H1 (cell line): ENCODE data around the gene SLC37A1. TPM values are rescaled to one million over a fixed set of nuclear protein-coding genes. Genes with fewer than 3 reads are reported as not detected.

Source experiments
- CTCF ChIA-PET: fragments of 300-600 bp; sonication (Branson Sonifier 250); formaldehyde crosslinking; loops from one replicate; lab custom pipeline; 2021; ENCODE audit not compliant: partially characterized antibody; lab: Charles Lee
- POLR2A ChIA-PET: fragments of 300-600 bp; sonication (Branson Sonifier 250); formaldehyde crosslinking; loops from one replicate; lab custom pipeline; 2021; ENCODE audit warnings: inconsistent platforms; ENCODE audit not compliant: partially characterized antibody; lab: Charles Lee
- DNase-seq, 2 experiments: peaks; one replicate each; pipeline versions ENCODE4 v3.0.0 to v3.0.0-alpha.2; 2010 to 2022; ENCODE audit warnings: low spot score in 2 of 2, low read depth in 1 of 2, mixed read lengths in 1 of 2
- FAIRE-seq: peaks from 2 replicates; lab custom pipeline; 2011; peaks lifted over from hg19 to GRCh38; lab: Jason Lieb, UNC
- H2AFZ ChIP-seq: 2 replicates; pipeline ENCODE4 v1.8.1; 2012; ENCODE audit warnings: low read length, inconsistent platforms
- H2AK5ac ChIP-seq: 2 replicates; pipeline ENCODE4 v1.6.1; 2013; ENCODE audit warnings: low read depth, low read length
- H2BK120ac ChIP-seq: replicated peaks from 2 replicates; pipeline ENCODE3; 2013; ENCODE audit warnings: low read depth, low read length, inconsistent platforms
- H2BK12ac ChIP-seq: 2 replicates; pipeline ENCODE4 v1.6.1; 2013; ENCODE audit warnings: low read depth, low read length
- H2BK15ac ChIP-seq: 2 replicates; pipeline ENCODE4 v1.6.1; 2013; ENCODE audit warnings: low read length
- H2BK20ac ChIP-seq: 2 replicates; pipeline ENCODE4 v1.6.1; 2013; ENCODE audit warnings: low read length
- H2BK5ac ChIP-seq: 2 replicates; pipeline ENCODE4 v1.6.1; 2013; ENCODE audit warnings: low read depth, low read length
- H3K14ac ChIP-seq: 2 replicates; pipeline ENCODE4 v1.6.1; 2013; ENCODE audit warnings: inconsistent platforms; ENCODE audit not compliant: insufficient read length
- H3K18ac ChIP-seq: 2 replicates; pipeline ENCODE4 v1.6.1; 2013; ENCODE audit warnings: low read length; ENCODE audit errors: extremely low read depth
- H3K23ac ChIP-seq: 2 replicates; pipeline ENCODE4 v1.6.1; 2013; ENCODE audit warnings: inconsistent platforms; ENCODE audit not compliant: insufficient read length
- H3K23me2 ChIP-seq: 2 replicates; pipeline ENCODE4 v1.6.1; 2013; ENCODE audit warnings: low read depth, low read length
- H3K27ac ChIP-seq: 2 replicates; pipeline ENCODE4 v1.6.1; 2011; ENCODE audit warnings: low read depth, low read length, inconsistent platforms
- H3K27me3 ChIP-seq, 4 experiments: replicated peaks in 1 of 4; 1 replicate in 1 of 4; 2 replicates in 3 of 4; pipeline versions ENCODE4 v1.6.1 to v1.8.1; 2011 to 2013; ENCODE audit warnings: low read length in 3 of 4, mild to moderate bottlenecking in 3 of 4, inconsistent platforms in 2 of 4, mixed read lengths in 2 of 4, moderate library complexity in 1 of 4; ENCODE audit not compliant: control insufficient read depth in 3 of 4, insufficient read depth in 3 of 4; ENCODE audit errors: extremely low read depth in 1 of 4
- H3K36me3 ChIP-seq, 4 experiments: 2 replicates each; pipeline versions ENCODE4 v1.6.1 to v1.8.1; 2011 to 2013; ENCODE audit warnings: mild to moderate bottlenecking in 4 of 4, low read length in 3 of 4, moderate library complexity in 2 of 4, control low read depth in 1 of 4, inconsistent platforms in 1 of 4; ENCODE audit not compliant: insufficient read depth in 4 of 4, control insufficient read depth in 2 of 4
- H3K4ac ChIP-seq: replicated peaks from 2 replicates; pipeline ENCODE3; 2013; ENCODE audit warnings: low read length, low read depth, mixed read lengths, inconsistent platforms; ENCODE audit not compliant: insufficient read length
- H3K4me1 ChIP-seq, 4 experiments: replicated peaks in 1 of 4; 1 replicate in 1 of 4; 2 replicates in 3 of 4; pipeline versions ENCODE4 v1.6.1 to v1.8.1; 2011 to 2013; ENCODE audit warnings: low read length in 3 of 4, inconsistent platforms in 2 of 4, mixed read lengths in 1 of 4; ENCODE audit not compliant: insufficient read depth in 4 of 4, control insufficient read depth in 3 of 4
- H3K4me2 ChIP-seq, 2 experiments: 2 replicates each; pipeline versions ENCODE4 v1.6.1 to v1.8.1; 2011 to 2013; ENCODE audit warnings: low read depth in 2 of 2, low read length in 2 of 2, control low read depth in 1 of 2, inconsistent platforms in 1 of 2, mild to moderate bottlenecking in 1 of 2; ENCODE audit not compliant: insufficient read depth in 1 of 2
- H3K4me3 ChIP-seq, 4 experiments: fragments of 200-600, 300-600 bp in 1 of 4; sonication (generic), shearing (Covaris generic), sonication (Bioruptor Twin) in 1 of 4; 2 replicates each; pipeline versions ENCODE4 v1.5.1 to v1.8.1; 2011 to 2016; ENCODE audit warnings: low read length in 4 of 4, low read depth in 3 of 4, control low read depth in 2 of 4, inconsistent platforms in 2 of 4, mild to moderate bottlenecking in 2 of 4, mixed read lengths in 1 of 4, moderate library complexity in 1 of 4; ENCODE audit not compliant: insufficient read depth in 2 of 4; ENCODE audit errors: extremely low read depth in 1 of 4
- H3K56ac ChIP-seq: replicated peaks from 2 replicates; pipeline ENCODE3; 2013; ENCODE audit warnings: low read depth, mild to moderate bottlenecking, mixed read lengths, low read length, inconsistent platforms; ENCODE audit not compliant: insufficient read length
- H3K79me1 ChIP-seq: 2 replicates; pipeline ENCODE4 v1.6.1; 2013; ENCODE audit warnings: low read depth, low read length, control low read depth
- H3K79me2 ChIP-seq, 2 experiments: 2 replicates each; pipeline versions ENCODE4 v1.6.1 to v1.8.1; 2012 to 2013; ENCODE audit warnings: low read length in 2 of 2, mild to moderate bottlenecking in 2 of 2, inconsistent platforms in 1 of 2; ENCODE audit not compliant: insufficient read depth in 2 of 2, control insufficient read depth in 1 of 2
- H3K9ac ChIP-seq, 4 experiments: replicated peaks in 1 of 4; 1 replicate in 1 of 4; 2 replicates in 3 of 4; pipeline versions ENCODE4 v1.6.1 to v1.8.1; 2011 to 2013; ENCODE audit warnings: low read depth in 3 of 4, low read length in 3 of 4, control low read depth in 2 of 4, mild to moderate bottlenecking in 2 of 4, moderate library complexity in 2 of 4, inconsistent platforms in 1 of 4; ENCODE audit errors: extremely low read depth in 1 of 4
- H3K9me3 ChIP-seq, 2 experiments: 2 replicates each; pipeline versions ENCODE4 v1.6.1 to v1.8.1; 2012 to 2013; ENCODE audit warnings: mild to moderate bottlenecking in 2 of 2, moderate library complexity in 2 of 2, control low read depth in 1 of 2, inconsistent platforms in 1 of 2, low read depth in 1 of 2, low read length in 1 of 2, mixed read lengths in 1 of 2; ENCODE audit not compliant: insufficient read depth in 2 of 2
- H4K20me1 ChIP-seq, 2 experiments: replicated peaks in 1 of 2; 2 replicates each; pipeline versions ENCODE3 to v1.8.1; 2011 to 2013; ENCODE audit warnings: inconsistent platforms in 2 of 2, low read length in 2 of 2, mild to moderate bottlenecking in 1 of 2; ENCODE audit not compliant: insufficient read depth in 2 of 2, control insufficient read depth in 1 of 2
- H4K5ac ChIP-seq: 2 replicates; pipeline ENCODE4 v1.6.1; 2013; ENCODE audit warnings: low read length, low read depth, mixed read lengths, inconsistent platforms; ENCODE audit not compliant: insufficient read length
- H4K8ac ChIP-seq: 2 replicates; pipeline ENCODE4 v1.8.0; 2013; ENCODE audit warnings: mild to moderate bottlenecking, moderate library complexity, low read length, inconsistent platforms; ENCODE audit not compliant: insufficient read depth; ENCODE audit errors: extremely low read depth
- H4K91ac ChIP-seq: replicated peaks from 2 replicates; pipeline ENCODE3; 2013; ENCODE audit warnings: low read length, mixed read lengths, inconsistent platforms; ENCODE audit not compliant: insufficient read length
- BRCA1 ChIP-seq: IDR thresholded peaks from 2 replicates; pipeline ENCODE4 v1.6.1; 2012; ENCODE audit warnings: low read depth, low read length, improper control_type of control experiment
- RNF2 ChIP-seq: fragments of 200-900, 300-1000 bp; sonication (generic); IDR thresholded peaks from 2 replicates; pipeline ENCODE4 v1.7.1; 2016; ENCODE audit warnings: borderline replicate concordance, low read depth, mild to moderate bottlenecking, antibody characterized with exemption, low read length; ENCODE audit not compliant: poor library complexity, severe bottlenecking; ENCODE audit errors: missing control alignments
- SIX5 ChIP-seq: IDR thresholded peaks from 2 replicates; pipeline ENCODE4 v1.6.1; 2011; ENCODE audit warnings: mild to moderate bottlenecking, low read depth, low read length
- SP2 ChIP-seq: IDR thresholded peaks from 2 replicates; pipeline ENCODE4 v1.6.1; 2012; ENCODE audit warnings: mild to moderate bottlenecking, low read length, inconsistent platforms
- TEAD4 ChIP-seq: IDR thresholded peaks from 2 replicates; pipeline ENCODE4 v1.6.1; 2012; ENCODE audit warnings: low read depth, low read length, inconsistent platforms, mixed read lengths
- ZNF274 ChIP-seq: IDR thresholded peaks from 2 replicates; pipeline ENCODE4 v1.7.0; 2012; ENCODE audit warnings: low read length, borderline replicate concordance; ENCODE audit errors: extremely low read depth
- WGBS, 2 experiments: shearing (Covaris generic) in 1 of 2; methylation state at CpG; one replicate each; pipeline versions ENCODE4 v1.1.6 to v1.1.7; 2013 to 2015; ENCODE audit warnings: low lambda C conversion rate in 2 of 2, mixed read lengths in 2 of 2, inconsistent platforms in 1 of 2, low coverage in 1 of 2, missing lambda C conversion rate in 1 of 2; ENCODE audit not compliant: insufficient replicate concordance in 2 of 2, insufficient coverage in 1 of 2, insufficient read length in 1 of 2; ENCODE audit errors: extremely low coverage in 1 of 2, missing lambda C conversion rate in 1 of 2; 5-methylcytosine and 5-hydroxymethylcytosine counted together
- polyA plus RNA-seq, 7 experiments: library from polyadenylated mRNA; depleted of rRNA in 3 of 7; stranded (reverse) in 5 of 7; unstranded in 2 of 7; fragments of >200 nt in 5 of 7; fragments of 200-250 nt in 2 of 7; gene quantifications; 1 replicate in 5 of 7; 2 replicates in 1 of 7; 4 replicates in 1 of 7; pipeline versions ENCODE4 v1.2.1 to v1.2.3, GENCODE V29; 2011 to 2013; ENCODE audit warnings: missing spikeins in 2 of 7, mixed read lengths in 2 of 7
- total RNA-seq: library from RNA; stranded (reverse); fragmentation: NEBNext Ultra II Directional; extraction: Animal tissue kit (Norgen Biotek cat#: 25700); gene quantifications from 2 replicates; pipeline ENCODE4 v1.2.1, GENCODE V29; 2021

Gene SLC37A1
- total and polyA plus RNA-seq, 2 of the 8 experiments (the other 6 are each of a cell fraction or from before 2014, with no cell fraction given), result 15.6 to 30.9 TPM

GRCh38 chr21:42567861-42568260 lies 54.2 kb downstream of the SLC37A1 start:
- 93% methylated on average over 14 of the region's 14 CpGs; no CpG with 5 or more reads in 1 of the 2 experiments for WGBS, 2 experiments
- no peak overlapping the region for H2BK5ac ChIP-seq
- no peak overlapping the region for H3K4ac ChIP-seq
- CTCF ChIA-PET, result interaction anchor here (1.1 to 1.2 kb wide), 3 partner anchors 8 to 258 kb away, joined by 3 read pairs; no protein-coding TSS in a partner anchor
- peaks cover 2% of the 10 kb centered on the region in 2 experiments for H4K20me1 ChIP-seq
- no peak overlapping the region for H3K4me3 ChIP-seq
- H2AK5ac ChIP-seq, result no peak overlapping the region
- no peaks in the 10 kb centered on the region for H3K27me3 ChIP-seq
- no peak overlapping the region for H2BK15ac ChIP-seq
- H3K23me2 ChIP-seq, result no peaks in the 10 kb centered on the region
- no peak overlapping the region for H4K5ac ChIP-seq
- H3K4me1 ChIP-seq, result no peaks in the 10 kb centered on the region
- no peak overlapping the region for H3K56ac ChIP-seq
- no peak overlapping the region for H2BK20ac ChIP-seq
- H3K79me2 ChIP-seq, result no peaks in the 10 kb centered on the region
- no peak overlapping the region for H3K4me2 ChIP-seq
- no peak overlapping the region for H3K27ac ChIP-seq
- no peaks in the 10 kb centered on the region for H3K9me3 ChIP-seq
- FAIRE-seq (no peak), DNase-seq (no peak)
- no peak overlapping the region for H3K9ac ChIP-seq
- no peak overlapping the region for H3K23ac ChIP-seq
- TF ChIP-seq ZNF274, result no peak
- TF ChIP-seq BRCA1, result no peak
- TF ChIP-seq SP2, result no peak
- TF ChIP-seq SIX5, result no peak
- TF ChIP-seq RNF2, result no peak
- no peak for TF ChIP-seq TEAD4
- TF ChIP-seq, all 59 proteins: peak for 0
- Histone ChIP-seq H4K8ac (no peak overlapping the region), H3K14ac (no peak overlapping the region), H3K36me3 (peaks cover 0 to 10% (median 0%) of the 10 kb centered on the region in 4 experiments; a peak in 2 of 8 replicates), H2BK12ac (no peak overlapping the region), H4K91ac (no peak overlapping the region), H3K79me1 (no peaks in the 10 kb centered on the region), H2AFZ (no peak overlapping the region), H2BK120ac (no peak overlapping the region), H3K18ac (no peak overlapping the region)
- POLR2A ChIA-PET, result interaction anchor here (0.9 kb wide), 1 partner anchor 9 kb away, joined by 3 read pairs; no protein-coding TSS in a partner anchor
